Activated CD4-positive, alpha-beta T cell treated with anti-CD3 and anti-CD28 coated beads for 48 hours (primary cell): ENCODE measurements around the gene GARS1.
"Not testable (repeated sequence)": the region's sequence is repeated elsewhere in the genome, so short reads cannot be mapped to it uniquely, and the experiment has no call there.

Experiments used
- DNase-seq: peaks from one replicate; pipeline ENCODE4 v3.0.0-alpha.2; 2020

Gene GARS1

DNA sequence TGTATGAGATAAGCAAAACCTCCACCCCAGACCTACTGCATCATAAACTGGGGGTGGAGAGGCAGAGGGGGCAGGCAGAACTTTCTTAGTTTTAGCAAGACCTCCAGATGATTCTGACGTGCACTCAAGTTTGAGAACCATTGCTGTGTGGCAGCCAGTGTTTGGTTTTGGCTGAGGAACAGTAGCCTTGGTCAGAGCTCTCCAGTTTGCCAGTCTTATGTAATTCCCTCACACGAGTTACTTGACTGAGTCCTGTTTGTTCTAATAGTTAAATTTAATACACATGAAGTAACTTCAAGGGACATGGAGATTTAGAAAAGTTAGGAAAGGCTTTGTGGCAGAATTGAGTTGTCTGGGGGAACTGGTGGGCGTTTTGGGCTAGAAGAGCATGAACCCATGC, 38.5 kb downstream of the GARS1 start:
- DNase-seq, result no peak

DNA sequence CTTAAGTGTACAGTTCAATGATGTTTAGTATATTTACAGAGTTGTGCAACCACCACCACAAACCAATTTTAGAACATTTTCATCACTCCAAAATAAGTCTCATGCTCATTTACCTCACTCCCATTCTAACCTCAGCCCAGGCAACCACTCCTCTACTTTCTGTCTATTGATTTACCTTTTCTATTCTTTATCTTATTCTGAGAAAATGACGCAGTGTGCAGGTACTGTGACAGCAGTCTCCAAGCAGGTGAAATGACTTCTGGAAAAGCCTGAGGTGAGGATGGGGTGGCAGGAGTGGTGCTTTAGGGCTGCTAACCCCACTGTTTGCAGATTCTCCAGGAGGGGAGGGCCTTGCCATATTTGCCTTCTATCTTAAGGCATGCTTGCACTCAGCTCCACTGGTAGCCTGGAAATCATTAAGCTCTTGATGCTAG, 39.5 kb downstream of the GARS1 start:
- DNase-seq, result no peak

DNA sequence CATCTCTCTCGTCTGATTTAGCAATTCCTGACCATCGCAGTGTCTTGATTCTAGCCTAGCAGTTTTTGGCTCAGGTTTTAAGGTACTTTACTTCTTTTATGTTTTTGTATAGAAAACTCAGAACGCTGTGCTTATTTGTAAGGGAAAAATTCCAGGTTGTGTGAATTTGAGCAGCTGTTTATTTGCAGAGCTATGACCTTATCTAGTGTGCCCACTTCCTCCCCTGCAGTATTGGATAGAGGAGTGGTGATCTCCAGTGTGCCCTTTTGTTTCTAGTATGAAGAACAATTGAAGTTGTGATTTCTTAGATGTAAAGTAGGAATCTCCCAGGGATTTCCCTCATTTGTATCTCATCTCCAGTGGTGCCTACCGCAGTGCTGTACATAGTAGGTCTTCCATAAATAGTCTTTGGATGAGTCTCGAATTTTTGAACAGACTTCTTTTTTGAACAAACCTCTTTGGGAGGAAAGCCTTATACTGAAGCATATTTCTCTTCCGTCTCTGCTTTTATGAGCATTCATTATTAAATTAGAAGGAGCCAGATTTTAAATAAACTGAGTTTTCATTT, 40.0 kb downstream of the GARS1 start:
- DNase-seq, result no peak

DNA sequence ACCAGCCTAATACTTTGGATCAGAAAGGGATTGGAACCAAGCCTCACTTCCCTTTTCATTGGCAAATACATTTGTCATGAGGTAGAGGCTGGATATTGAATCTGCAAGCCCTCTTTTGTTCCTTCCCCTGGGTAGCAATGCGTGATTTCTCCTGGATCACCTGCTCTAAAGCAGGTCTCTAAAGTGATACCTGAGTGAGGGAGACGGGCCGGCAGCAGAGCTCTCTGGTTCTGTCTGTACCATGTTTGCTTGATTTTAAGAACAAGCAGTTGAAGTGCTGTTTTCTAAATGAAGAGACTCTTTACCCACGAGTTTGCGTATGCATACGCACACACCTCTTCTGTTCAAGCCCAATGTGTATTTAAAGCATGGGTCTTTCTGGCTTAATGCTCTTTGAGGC, 41.1 kb downstream of the GARS1 start:
- no peak for DNase-seq

DNA sequence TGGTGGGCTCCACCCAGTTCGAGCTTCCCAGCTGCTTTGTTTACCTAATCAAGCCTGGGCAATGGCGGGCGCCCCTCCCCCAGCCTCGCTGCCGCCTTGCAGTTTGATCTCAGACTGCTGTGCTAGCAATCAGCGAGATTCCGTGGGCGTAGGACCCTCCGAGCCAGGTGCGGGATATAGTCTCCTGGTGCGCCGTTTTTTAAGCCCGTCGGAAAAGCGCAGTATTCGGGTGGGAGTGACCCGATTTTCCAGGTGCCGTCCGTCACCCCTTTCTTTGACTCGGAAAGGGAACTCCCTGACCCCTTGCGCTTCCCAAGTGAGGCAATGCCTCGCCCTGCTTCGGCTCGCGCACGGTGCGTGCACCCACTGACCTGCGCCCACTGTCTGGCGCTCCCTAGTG, 47.6 kb downstream of the GARS1 start:
- not testable (repeated sequence) for DNase-seq

DNA sequence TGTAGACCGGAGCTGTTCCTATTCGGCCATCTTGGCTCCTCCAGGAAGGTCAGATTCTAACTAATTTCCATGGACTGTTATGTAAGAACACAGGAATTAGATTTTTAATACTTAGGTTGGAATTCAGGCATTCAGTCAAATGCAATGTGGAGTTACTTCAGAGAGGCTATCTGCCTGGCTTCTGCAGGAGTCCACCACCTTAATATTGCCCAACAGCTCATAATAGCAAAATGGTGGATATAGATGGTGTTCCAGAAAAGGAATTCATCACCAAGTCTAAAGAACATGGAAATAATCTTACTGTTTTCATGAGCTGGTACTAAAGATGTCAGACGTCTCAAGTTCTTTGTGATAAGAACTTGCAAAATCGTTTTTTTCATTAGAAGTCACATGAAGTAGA, 48.1 kb downstream of the GARS1 start:
- DNase-seq, result no peak

DNA sequence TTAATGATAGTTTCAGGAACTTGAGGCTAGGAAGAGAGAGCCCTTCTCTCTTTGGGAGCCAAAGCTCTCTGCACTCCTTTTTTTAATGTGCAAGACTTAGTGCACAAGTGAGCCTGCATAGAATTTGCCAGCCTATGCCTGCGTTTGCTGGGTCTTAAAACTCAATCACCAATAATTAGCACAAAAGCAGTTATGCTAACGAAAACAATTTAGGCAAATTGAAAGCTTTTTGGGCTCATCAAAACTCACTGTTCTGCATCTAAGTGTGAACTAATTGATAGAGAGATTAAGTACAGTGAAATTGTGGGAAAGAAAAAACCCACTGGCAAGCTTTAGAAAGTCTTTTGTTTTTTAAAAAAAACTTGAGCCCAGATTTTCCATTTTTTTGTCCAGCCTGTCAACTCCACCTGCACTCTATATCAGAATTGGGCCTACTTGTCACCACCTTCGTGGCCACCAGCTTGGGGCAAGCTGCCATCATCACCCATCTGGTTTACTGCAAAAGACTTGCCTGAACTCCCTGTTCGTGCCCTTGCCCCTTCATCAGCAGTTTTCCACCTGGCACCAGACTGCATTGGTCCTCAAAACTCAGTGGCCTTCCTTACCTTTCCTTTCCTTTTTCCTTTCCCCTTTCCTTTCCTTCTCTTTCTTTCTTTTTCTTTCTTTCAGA, 49.7 kb downstream of the GARS1 start:
- DNase-seq, result no peak

DNA sequence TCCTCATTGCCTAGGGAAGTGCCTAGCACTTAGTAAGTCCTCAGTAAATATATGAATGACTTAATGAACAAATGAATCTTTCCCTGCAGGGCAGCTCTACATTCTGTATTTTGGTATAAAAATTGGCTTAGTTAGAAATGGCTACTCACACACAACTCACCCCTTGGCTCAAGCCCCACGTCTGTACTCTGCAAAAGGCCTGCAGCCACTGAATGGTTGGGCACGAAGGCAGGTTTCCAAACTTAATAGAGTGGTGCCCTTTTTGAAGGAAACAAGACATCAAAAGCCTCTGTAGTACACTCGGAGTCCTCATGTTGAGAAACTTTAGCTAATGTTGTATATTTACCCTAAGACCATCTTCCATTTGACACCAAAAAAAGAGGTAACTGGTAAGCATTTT, 51.0 kb downstream of the GARS1 start:
- DNase-seq, result no peak

DNA sequence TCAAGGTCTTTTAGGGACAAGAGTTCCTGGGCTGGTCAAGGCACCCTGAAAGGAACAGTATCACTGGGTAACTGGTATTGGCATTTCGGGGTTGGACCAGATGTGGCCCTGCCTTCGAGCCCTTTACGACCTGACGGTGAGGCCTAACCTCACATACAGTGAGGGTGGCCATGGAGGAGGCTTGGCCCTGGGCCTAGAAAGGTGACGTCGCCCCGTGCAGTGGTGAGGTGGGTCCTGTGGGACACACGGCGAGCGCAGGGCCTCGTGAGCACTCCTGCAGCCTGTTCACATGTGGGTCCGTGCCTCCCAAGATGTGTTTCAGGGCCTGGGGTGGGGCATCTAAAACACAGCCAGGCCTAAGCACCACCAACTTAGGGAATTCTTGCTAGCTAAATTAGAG, 51.5 kb downstream of the GARS1 start:
- no peak for DNase-seq

DNA sequence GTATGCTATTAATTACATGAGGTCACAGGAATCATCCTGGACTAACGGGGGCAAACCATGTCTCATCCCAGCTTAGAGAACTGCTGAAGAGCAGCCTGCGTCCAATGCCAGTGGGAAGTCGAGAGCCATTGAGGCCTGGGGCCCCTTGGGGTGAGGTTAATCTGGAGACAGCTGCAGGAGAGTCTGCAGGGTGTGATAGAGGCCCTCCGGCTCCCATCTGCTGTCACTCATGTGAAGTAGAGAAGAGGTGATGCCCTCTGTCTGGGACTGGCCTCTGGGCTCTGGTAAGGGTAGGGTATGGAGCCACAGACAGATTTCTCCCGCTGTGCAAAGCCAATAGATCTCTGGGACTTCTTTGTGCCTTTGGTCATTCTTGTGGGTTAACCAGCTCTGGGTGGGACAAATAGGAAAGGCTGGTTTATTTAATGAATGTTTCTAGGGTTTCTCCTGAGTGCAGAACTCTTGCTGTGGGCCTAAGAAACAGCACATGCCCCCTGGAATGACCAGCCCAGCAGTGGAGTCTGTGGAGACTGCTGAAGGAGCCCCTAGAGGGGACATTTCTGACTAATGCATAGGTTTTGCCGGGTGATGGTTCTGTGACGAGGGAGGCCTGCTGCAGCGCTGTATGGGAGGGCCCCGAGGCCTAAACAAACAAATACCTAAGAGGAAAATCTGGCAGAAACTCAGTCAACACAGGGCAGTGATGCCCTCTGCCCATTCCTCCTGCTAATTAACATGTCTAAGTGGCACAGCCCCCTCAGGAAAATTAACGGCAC, 53.1 kb downstream of the GARS1 start:
- DNase-seq, result no peak

DNA sequence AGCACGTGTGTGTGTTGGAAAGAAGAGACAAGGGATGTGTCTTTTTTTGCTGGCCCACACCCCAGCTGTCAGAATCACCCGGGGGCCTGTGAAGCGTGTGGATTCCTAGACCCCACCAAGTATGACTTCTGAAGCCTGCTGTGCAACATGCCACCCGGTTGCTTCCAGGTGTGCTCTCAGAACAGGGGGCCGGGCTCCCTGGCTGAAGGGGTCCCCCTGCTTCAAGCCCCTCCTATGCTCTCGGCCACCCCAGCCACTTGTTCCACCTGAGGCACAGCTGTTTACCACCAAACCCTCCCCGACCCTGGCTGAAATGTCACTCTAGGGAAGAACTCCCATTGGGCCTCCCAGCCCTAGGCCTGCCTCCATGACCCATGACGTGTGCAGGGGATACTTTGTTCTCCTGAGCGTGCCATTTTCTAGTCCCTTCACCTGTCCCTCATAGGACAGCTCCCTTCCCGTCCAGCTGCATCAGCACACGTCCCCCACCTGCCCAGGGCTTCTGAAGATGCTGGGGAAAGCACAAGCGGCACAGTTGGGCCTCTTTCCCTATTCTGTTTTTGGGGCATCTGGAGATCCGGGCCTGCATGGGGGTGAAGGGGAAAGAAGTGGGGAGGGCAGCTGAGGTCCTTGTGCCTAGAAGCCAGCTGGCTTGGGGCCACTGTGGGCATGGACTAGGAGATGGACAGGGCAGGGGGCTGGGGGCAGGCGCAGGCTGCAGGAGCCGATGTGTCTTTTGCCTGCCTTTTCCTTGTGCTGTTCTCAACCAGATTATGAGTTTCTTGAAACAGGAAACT, 54.3 kb downstream of the GARS1 start:
- no peak for DNase-seq

DNA sequence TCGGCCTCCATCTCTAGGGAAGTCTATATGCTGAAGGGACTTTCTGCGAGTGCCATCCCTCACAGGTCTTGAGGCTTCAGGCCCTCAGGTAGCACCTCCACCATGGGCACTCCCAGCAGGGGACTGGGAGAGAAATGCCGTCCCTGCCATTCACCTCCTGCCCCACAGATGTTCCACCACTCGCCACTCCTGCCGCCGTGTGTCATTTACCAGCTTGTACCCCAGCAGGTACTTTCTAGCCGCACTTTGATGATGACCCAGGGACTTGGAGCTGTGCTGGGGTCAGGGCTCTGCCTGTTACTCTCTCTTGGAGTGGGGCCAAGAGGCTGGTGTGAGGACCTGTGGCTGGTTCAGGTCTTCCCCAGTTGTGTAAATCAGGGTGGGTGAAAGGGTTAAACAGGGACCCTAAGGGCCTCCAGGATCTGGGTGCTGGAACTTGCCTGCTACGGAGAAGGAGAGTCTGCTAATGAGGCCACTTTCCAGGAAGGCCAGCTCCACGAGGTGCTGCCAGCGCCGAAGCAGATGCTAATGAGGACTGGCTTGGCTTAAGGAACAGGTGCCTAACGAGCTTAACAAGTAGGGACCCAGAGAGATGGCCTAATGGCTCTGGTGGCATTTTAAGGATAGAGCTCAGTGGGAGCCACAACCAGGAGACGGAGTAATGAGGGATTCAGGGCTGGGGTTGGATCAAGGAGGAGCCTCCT, 55.2 kb downstream of the GARS1 start:
- DNase-seq, result no peak

DNA sequence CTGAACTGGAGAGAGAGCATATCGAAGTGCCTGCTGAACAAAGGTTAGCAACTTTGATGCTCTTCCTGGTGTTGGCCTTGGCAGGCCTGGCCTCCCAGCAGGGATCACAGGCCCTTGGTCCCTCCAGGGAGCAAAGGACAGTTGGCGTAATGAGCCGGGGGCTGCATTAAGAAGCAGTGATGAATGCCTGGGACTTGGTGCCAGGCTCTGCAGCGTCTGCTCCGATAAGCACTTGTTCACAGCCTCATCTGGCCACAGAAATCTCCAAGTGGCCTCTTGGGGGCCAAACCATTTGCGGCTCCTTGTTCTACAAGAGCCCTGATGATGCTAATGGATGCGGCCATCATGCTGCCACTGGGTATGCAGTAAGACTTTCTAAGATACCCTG, 55.7 kb downstream of the GARS1 start:
- DNase-seq, result no peak

DNA sequence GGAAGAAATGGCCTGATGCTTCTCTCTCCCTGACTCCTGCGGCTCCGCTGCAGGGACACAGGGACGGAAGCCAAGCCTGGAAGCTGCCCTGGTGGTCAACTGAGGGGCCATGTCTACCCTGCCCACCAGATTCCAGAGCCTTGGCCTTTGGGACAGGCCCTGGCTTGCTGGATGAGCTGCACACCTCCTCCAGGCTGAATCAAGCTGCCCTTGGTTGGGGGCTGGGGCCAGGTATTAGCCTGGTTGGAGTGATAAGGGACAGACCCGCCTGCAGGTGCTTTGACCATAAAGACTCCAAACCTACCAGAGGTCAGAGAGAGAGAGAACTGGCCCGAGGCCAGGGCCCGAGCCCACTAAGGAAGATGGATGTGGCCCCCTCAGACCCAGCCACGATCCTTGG, 57.5 kb downstream of the GARS1 start:
- no peak for DNase-seq

DNA sequence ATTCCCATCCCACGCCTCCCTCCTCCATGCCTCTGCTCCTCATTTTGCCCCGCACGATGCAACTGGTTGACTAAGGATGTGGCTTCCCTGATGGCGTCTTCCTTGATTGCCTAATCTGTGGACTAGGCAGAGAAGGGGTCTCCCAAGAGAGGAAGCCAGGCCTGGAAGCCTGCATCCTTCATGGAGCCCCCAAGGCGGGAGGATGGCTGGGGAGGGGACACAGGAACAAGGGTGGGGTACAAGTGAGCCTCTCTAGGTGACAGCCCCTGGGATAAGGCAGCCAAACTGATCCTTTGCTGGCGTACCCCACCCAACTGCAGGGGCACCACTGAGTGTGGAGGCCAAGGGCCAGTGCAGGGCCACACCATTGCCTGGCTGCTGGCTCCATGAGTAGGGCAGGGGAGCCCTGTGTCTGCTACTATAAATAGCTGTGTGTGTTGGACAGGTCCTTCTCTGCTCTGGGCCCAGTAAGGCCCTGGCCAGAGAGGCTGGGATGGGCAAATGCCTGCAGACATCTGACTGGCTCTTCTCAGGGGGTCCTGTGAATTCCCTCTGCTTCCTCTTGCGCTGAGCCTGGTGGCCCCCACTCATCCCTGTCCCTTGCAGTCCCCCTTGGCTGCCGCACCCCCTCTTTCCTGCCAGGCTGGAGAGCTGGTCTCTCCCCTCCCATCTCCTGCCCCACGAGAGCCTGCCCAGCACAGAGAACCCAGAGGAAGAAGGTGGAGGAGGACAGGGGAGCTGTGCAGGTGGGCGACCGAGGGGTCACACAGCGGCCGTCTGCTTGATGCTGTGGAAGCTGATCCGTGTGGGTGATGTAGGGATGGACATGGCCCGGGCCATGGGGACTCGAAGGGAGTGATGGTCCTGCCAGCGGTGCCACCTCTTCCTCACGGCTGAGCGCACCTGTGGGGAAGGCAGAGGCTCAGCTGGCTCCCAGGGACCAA, 58.3 kb downstream of the GARS1 start:
- DNase-seq, result no peak

DNA sequence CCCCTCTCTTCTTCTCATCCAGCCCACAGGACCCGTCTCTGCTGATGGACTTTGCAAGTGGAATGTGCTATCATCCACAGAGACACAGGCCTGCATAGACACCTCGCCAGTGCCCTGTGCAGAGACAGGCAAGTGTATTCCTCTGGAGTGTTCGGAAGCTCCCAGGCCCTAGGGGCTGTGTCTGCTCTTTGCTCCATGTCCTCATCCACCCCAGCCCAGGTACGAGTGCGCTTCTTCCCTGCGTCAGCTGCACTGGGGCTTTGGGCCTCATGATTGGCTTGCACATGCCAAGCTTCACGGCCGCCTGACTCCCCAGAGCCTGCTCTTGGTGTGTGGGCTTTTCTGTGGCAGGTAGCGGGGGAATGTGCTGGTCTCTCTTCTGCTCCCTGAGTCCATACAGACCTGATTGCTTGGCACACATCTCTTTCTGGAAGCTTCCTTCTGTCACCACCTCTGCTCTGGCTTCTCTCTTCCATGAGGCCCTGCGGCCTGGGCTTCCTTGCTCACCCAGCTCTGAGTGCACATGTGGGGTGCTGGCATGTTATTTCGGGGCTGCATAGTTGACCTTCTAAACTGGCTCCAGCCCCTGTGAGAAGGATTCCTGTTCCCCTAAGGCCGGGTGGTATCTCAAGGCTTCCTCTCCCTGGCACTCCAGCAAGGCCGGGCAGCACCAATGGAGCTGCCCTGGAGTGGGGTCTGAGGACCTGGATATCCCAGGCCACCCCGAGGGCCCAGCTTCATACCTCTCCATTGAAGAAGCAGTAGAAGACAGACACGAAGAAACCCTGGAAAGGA, 59.8 kb downstream of the GARS1 start:
- no peak for DNase-seq

DNA sequence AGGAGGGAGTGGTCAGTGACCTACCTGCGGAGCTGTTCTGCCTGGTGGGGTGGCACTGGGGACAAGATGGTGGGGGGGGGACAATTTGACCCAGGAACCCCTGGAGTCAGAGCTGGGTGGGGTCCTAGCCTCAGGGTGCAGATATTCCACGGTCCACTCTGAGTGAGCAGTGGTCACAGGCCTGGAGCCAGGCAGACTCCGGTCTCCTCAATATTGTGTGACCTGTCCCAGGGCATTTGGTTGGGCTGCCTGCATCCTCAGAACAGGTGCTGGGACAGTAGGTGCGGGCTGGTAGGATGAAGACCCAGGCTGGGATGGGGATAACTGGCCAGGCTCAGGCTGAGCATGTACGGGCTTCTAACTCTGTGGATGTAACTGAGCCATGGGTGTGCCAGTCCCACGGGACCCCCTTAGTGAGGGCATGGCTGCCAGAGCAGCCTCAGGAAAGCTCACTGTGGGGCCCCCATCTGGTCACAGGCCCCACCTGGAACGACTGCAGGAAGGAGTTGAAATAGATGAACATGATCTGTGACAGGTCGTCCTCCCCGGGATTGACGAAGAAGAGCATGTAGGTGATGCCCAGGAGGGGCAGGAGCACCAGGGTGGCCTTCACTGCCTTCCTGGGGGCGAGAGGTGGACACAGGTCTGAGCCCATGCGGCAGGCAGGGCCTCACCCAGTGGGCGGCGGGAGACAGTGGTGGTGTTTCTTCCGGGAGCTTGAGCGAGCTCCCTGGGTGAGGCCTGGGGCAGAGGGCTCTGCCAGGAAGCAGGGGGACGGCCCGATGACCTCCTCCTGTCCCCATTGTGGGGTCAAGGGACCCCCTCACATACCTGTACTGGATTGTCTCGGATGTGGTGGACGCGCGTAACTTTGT, 60.7 kb downstream of the GARS1 start:
- no peak for DNase-seq

DNA sequence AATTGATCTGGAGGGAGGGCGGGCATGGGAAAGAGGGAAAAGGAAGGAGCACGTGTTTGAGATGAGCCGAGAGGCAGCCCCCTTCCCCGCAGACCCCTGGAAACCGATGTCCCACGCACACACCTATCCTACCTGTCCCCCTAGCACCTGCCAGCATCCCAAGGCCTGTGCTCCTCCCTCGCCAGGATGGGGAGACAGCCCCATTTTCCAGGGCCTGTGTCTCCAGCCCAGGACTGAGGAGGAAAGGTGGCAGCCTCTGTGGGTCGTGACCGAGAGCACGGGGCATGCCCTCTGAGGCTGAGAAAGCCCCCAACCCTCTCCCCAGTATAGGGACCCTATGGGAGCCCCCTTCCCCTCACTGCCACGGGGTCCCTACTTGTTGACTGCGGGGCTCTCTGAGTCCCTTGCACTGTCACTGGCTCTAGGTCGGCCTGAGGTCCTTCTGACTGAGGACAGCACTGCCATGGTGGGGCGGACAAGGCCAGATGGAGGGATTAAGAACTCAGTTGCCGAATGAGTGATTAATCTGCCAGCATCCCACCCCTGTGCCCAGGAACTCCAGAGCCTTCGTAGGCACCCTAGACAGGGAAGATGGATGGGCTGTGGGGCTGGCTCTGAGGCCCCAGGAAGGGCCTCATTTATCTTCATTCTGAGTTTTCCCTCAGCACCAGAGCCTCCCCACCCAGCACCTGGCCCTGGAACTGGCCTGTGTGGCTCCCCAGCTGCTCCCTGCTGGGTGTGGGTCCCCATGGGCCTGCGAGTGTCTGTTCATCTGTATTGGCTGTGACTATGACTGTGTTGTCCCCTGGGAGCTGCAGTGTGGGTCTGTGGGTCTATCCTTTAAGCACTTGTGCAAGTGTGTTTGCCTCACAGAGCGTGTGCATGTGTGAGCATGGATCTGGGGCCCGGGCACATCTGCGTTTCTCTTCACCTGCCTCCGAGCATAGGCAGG, 61.6 kb downstream of the GARS1 start:
- DNase-seq, result no peak

DNA sequence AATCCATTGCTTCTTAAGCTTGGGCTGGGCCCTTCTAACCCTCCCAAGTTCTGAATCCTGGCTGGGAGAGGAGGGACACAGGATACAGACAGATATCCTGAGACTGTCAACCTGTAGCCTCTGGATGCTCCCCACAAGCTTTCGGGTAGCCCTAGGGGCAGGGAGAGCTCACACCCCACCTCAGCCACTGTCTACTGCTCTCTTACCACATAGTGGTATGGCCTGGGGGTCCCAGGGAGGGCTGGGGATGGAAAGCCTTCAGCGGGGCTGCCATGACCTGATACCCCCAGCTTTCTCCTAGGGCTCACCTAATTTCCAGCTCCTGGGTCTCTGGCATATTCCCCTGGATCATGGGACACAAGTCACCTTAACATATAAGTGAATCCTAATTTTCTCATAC, 62.5 kb downstream of the GARS1 start:
- DNase-seq, result no peak
